HEK293 (cell line): ENCODE results near the gene KRTAP5-2.

ENCODE experiments used
- CTCF ChIA-PET: fragments of 350-600 bp; formaldehyde crosslinking; extraction: SDS; loops from one replicate; lab custom pipeline; 2021; ENCODE audit warnings: antibody characterized with exemption; lab: Yijun Ruan, JAX
- POLR2A ChIA-PET: fragments of 300-600 bp; formaldehyde crosslinking; extraction: SDS; loops from one replicate; lab custom pipeline; 2020; ENCODE audit warnings: antibody characterized with exemption, inconsistent platforms; lab: Yijun Ruan, JAX
- H3K27ac ChIP-seq: fragments of 200-500 bp; sonication (Bioruptor generic); 2 replicates; pipeline ENCODE4 v1.5.1; 2014; ENCODE audit warnings: low read depth, low read length, control low read depth, inconsistent platforms; ENCODE audit errors: extremely low read depth
- H3K36me3 ChIP-seq, 2 experiments: fragments of 200-500 bp in 1 of 2; sonication (Bioruptor generic) in 1 of 2; 1 replicate in 1 of 2; 2 replicates in 1 of 2; pipeline ENCODE4 v1.5.1; 2014 to 2017; ENCODE audit warnings: inconsistent platforms in 2 of 2, low read length in 2 of 2; ENCODE audit not compliant: control insufficient read depth in 2 of 2, insufficient read depth in 1 of 2
- H3K4me1 ChIP-seq: fragments of 200-500 bp; sonication (Bioruptor generic); 2 replicates; pipeline ENCODE4 v1.5.1; 2014; ENCODE audit warnings: mild to moderate bottlenecking, low read length, inconsistent platforms; ENCODE audit not compliant: control insufficient read depth, insufficient read depth
- H3K4me3 ChIP-seq: 2 replicates; pipeline ENCODE4 v1.5.1; 2011; ENCODE audit warnings: low read depth, mild to moderate bottlenecking, control low read depth, low read length, moderate library complexity
- H3K9me3 ChIP-seq: fragments of 200-500 bp; sonication (Bioruptor generic); 2 replicates; pipeline ENCODE4 v1.5.1; 2014; ENCODE audit warnings: low read depth, low read length, inconsistent platforms; ENCODE audit not compliant: control insufficient read depth, insufficient read depth
- GFI1B ChIP-seq: fragments of 450-650 bp; formaldehyde crosslinking; IDR thresholded peaks from 2 replicates; pipeline ENCODE4 v1.5.1; 2016; ENCODE audit warnings: missing biosample characterization, missing genetic modification characterization
- HIC1 ChIP-seq: fragments of 450-650 bp; formaldehyde crosslinking; IDR thresholded peaks from 2 replicates; pipeline ENCODE4 v1.5.1; 2016; ENCODE audit warnings: missing biosample characterization, missing genetic modification characterization
- IKZF3 ChIP-seq: fragments of 450-650 bp; IDR thresholded peaks from 2 replicates; pipeline ENCODE4 v1.5.0; 2018; ENCODE audit warnings: missing biosample characterization, mild to moderate bottlenecking, missing genetic modification characterization, moderate library complexity
- KLF7 ChIP-seq: fragments of 450-650 bp; formaldehyde crosslinking; IDR thresholded peaks from 2 replicates; pipeline ENCODE4 v1.5.1; 2016; ENCODE audit warnings: missing biosample characterization, missing genetic modification characterization, borderline replicate concordance
- KLF8 ChIP-seq: fragments of 450-650 bp; formaldehyde crosslinking; IDR thresholded peaks from 2 replicates; pipeline ENCODE4 v1.5.1; 2016; ENCODE audit warnings: missing biosample characterization, missing genetic modification characterization
- PATZ1 ChIP-seq: fragments of 450-650 bp; formaldehyde crosslinking; IDR thresholded peaks from 2 replicates; pipeline ENCODE4 v1.5.1; 2016; ENCODE audit warnings: missing biosample characterization, missing genetic modification characterization
- PRDM4 ChIP-seq: fragments of 450-650 bp; formaldehyde crosslinking; IDR thresholded peaks from 2 replicates; pipeline ENCODE4 v1.5.1; 2017; ENCODE audit warnings: missing biosample characterization, missing genetic modification characterization
- REPIN1 ChIP-seq: fragments of 450-650 bp; formaldehyde crosslinking; IDR thresholded peaks from 2 replicates; pipeline ENCODE4 v1.5.1; 2017; ENCODE audit warnings: missing biosample characterization, missing genetic modification characterization, low read depth
- WT1 ChIP-seq: fragments of 450-650 bp; formaldehyde crosslinking; IDR thresholded peaks from 2 replicates; pipeline ENCODE4 v1.5.1; 2016; ENCODE audit warnings: missing biosample characterization, missing genetic modification characterization
- ZBTB26 ChIP-seq: fragments of 450-650 bp; formaldehyde crosslinking; optimal IDR thresholded peaks from 2 replicates; pipeline ENCODE3; 2016; ENCODE audit warnings: missing biosample characterization, mild to moderate bottlenecking, missing genetic modification characterization
- ZFP37 ChIP-seq: fragments of 450-650 bp; formaldehyde crosslinking; IDR thresholded peaks from 2 replicates; pipeline ENCODE4 v1.5.1; 2016; ENCODE audit warnings: missing biosample characterization, missing genetic modification characterization
- ZFP69B ChIP-seq: fragments of 450-650 bp; formaldehyde crosslinking; IDR thresholded peaks from 2 replicates; pipeline ENCODE4 v1.5.1; 2016; ENCODE audit warnings: missing biosample characterization, missing genetic modification characterization
- ZNF10 ChIP-seq: fragments of 450-650 bp; formaldehyde crosslinking; IDR thresholded peaks from 2 replicates; pipeline ENCODE4 v1.5.1; 2017; ENCODE audit warnings: missing biosample characterization, missing genetic modification characterization
- ZNF112 ChIP-seq: fragments of 450-650 bp; formaldehyde crosslinking; IDR thresholded peaks from 2 replicates; pipeline ENCODE4 v1.5.0; 2017; ENCODE audit warnings: missing biosample characterization, missing genetic modification characterization
- ZNF132 ChIP-seq: fragments of 450-650 bp; formaldehyde crosslinking; IDR thresholded peaks from 2 replicates; pipeline ENCODE4 v1.5.1; 2017; ENCODE audit warnings: missing biosample characterization, missing genetic modification characterization, borderline replicate concordance
- ZNF138 ChIP-seq: fragments of 450-650 bp; formaldehyde crosslinking; IDR thresholded peaks from 2 replicates; pipeline ENCODE4 v1.5.1; 2016; ENCODE audit warnings: missing biosample characterization, missing genetic modification characterization, borderline replicate concordance
- ZNF16 ChIP-seq: fragments of 450-650 bp; formaldehyde crosslinking; IDR thresholded peaks from 2 replicates; pipeline ENCODE4 v1.5.1; 2016; ENCODE audit warnings: low read depth, missing biosample characterization, missing genetic modification characterization
- ZNF169 ChIP-seq: fragments of 450-650 bp; formaldehyde crosslinking; IDR thresholded peaks from 2 replicates; pipeline ENCODE4 v1.5.1; 2016; ENCODE audit warnings: missing biosample characterization, missing genetic modification characterization
- ZNF221 ChIP-seq: fragments of 450-650 bp; formaldehyde crosslinking; IDR thresholded peaks from 2 replicates; pipeline ENCODE4 v1.5.1; 2017; ENCODE audit warnings: missing biosample characterization, missing genetic modification characterization, borderline replicate concordance
- ZNF266 ChIP-seq: fragments of 450-650 bp; formaldehyde crosslinking; IDR thresholded peaks from 2 replicates; pipeline ENCODE4 v1.5.1; 2016; ENCODE audit warnings: missing biosample characterization, missing genetic modification characterization, low read depth
- ZNF311 ChIP-seq: fragments of 450-650 bp; formaldehyde crosslinking; IDR thresholded peaks from 2 replicates; pipeline ENCODE4 v1.5.1; 2017; ENCODE audit warnings: missing biosample characterization, missing genetic modification characterization, borderline replicate concordance
- ZNF335 ChIP-seq: fragments of 450-650 bp; formaldehyde crosslinking; conservative IDR thresholded peaks from 2 replicates; pipeline ENCODE4 v1.5.1; 2016; ENCODE audit warnings: missing biosample characterization, missing genetic modification characterization
- ZNF426 ChIP-seq: fragments of 450-650 bp; formaldehyde crosslinking; IDR thresholded peaks from 2 replicates; pipeline ENCODE4 v1.5.1; 2017; ENCODE audit warnings: missing biosample characterization, missing genetic modification characterization, mild to moderate bottlenecking, inconsistent platforms, moderate library complexity
- ZNF514 ChIP-seq: fragments of 450-650 bp; formaldehyde crosslinking; IDR thresholded peaks from 2 replicates; pipeline ENCODE4 v1.5.1; 2016; ENCODE audit warnings: missing biosample characterization, missing genetic modification characterization
- ZNF529 ChIP-seq: fragments of 450-650 bp; formaldehyde crosslinking; IDR thresholded peaks from 2 replicates; pipeline ENCODE4 v1.5.1; 2017; ENCODE audit warnings: missing genetic modification characterization, missing biosample characterization; ENCODE audit not compliant: insufficient replicate concordance
- ZNF560 ChIP-seq: fragments of 450-650 bp; formaldehyde crosslinking; IDR thresholded peaks from 2 replicates; pipeline ENCODE4 v1.5.1; 2017; ENCODE audit warnings: missing biosample characterization, missing genetic modification characterization, borderline replicate concordance
- ZNF639 ChIP-seq: fragments of 450-650 bp; formaldehyde crosslinking; IDR thresholded peaks from 2 replicates; pipeline ENCODE4 v1.5.1; 2016; ENCODE audit warnings: missing biosample characterization, missing genetic modification characterization
- ZNF664 ChIP-seq: fragments of 450-650 bp; formaldehyde crosslinking; IDR thresholded peaks from 2 replicates; pipeline ENCODE4 v1.5.1; 2016; ENCODE audit warnings: missing biosample characterization, missing genetic modification characterization
- ZNF670 ChIP-seq: fragments of 450-650 bp; formaldehyde crosslinking; IDR thresholded peaks from 2 replicates; pipeline ENCODE4 v1.5.1; 2016; ENCODE audit warnings: missing biosample characterization, missing genetic modification characterization, low read depth

Gene KRTAP5-2

GRCh38 chr11:1564535-1565172 is 33.4 kb downstream of the KRTAP5-2 start:
- CTCF ChIA-PET, result interaction anchor here (1.1 to 2.0 kb wide), 3 partner anchors 10 to 75 kb away, joined by 3 to 18 read pairs (median 10); no protein-coding TSS in a partner anchor
- H3K27ac ChIP-seq, result no peak overlapping the region
- TF ChIP-seq WT1 (0 out of 2 replicates have a peak, but pooled peaks have one; percentile 31), ZNF266 (tag by site-specific recombination) (no peak), ZNF639 (0 out of 2 replicates have a peak, but pooled peaks have one; percentile 44), ZNF426 (tag by site-specific recombination) (no peak), ZNF664 (tag by site-specific recombination) (no peak), ZNF335 (tag by site-specific recombination) (no peak), ZNF138 (tag by site-specific recombination) (no peak), IKZF3 (tag by site-specific recombination) (peak; percentile 34; the same call in 1 of the 2 replicates), KLF8 (tag by site-specific recombination) (peak; percentile 35; the same call in 1 of the 2 replicates), GFI1B (no peak), ZNF169 (tag by site-specific recombination) (no peak), REPIN1 (no peak), ZNF560 (no peak), KLF7 (tag by site-specific recombination) (no peak), ZFP69B (no peak), ZNF132 (tag by site-specific recombination) (no peak), HIC1 (tag by site-specific recombination) (peak; percentile 14; the same call in 1 of the 2 replicates), ZNF514 (tag by site-specific recombination) (no peak), ZNF10 (peak; percentile 68), PATZ1 (tag by site-specific recombination) (peak; percentile 81), ZFP37 (tag by site-specific recombination) (no peak), ZNF670 (tag by site-specific recombination) (no peak), ZNF16 (tag by site-specific recombination) (no peak), ZNF221 (no peak), PRDM4 (no peak), ZBTB26 (tag by site-specific recombination) (no peak), ZNF311 (tag by site-specific recombination) (no peak), ZNF112 (tag by site-specific recombination) (no peak), ZNF529 (no peak)

More at GRCh38 chr11:1564535-1565172, 33.4 kb downstream of the KRTAP5-2 start:
- H3K4me3 ChIP-seq, result no peak overlapping the region
- H3K4me1 ChIP-seq, result no peaks in the 10 kb centered on the region
- POLR2A ChIA-PET, result interaction anchor here (0.6 to 1.5 kb wide), 5 partner anchors 9 to 82 kb away, joined by 3 to 6 read pairs (median 4); no protein-coding TSS in a partner anchor
- no peaks in the 10 kb centered on the region for H3K9me3 ChIP-seq
- H3K36me3 ChIP-seq, result peaks cover 0 to 50% of the 10 kb centered on the region in 2 experiments; a peak in 1 of 3 replicates
